ENCODE data around the gene FBXO48.

DNA sequence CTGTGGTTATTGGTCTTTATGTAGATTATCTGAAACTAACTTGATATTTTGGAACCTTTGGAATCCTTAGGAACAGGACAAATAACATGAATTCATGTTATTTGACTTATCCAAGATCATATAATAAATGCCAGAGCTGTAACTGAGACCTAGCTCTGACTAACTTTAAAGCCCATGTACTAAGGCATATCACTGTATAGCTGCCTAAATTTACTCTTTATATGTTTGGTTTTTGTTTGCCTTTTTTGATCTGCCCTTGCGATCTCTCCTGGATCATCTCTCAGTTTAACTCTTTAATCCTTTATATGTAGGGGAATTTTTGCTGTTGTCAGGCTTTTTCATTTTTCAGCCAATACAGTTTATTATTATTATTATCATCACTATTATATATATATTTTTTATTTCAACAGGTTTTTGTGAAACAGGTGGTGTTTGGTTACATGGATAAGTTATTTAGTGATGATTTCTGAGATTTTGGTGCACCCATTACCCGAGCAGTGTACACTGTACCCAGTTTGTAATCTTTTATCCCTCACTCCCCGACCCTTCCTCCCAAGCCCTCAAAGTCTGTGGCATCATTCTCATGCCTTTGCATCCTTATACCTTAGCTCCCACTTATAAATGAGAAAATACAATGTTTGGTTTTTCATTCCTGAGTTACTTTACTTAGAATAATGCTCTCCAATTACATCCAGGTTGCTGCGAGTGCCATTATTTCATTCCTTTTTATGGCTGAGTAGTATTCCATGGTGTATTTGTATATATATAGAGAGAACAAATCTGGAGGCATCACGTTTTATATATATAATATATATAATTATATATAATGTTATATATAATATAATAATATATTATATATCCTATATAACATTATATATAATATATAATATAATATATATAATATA is 49.2 kb upstream of the FBXO48 start:
- TF ChIP-seq, protein P1, sequence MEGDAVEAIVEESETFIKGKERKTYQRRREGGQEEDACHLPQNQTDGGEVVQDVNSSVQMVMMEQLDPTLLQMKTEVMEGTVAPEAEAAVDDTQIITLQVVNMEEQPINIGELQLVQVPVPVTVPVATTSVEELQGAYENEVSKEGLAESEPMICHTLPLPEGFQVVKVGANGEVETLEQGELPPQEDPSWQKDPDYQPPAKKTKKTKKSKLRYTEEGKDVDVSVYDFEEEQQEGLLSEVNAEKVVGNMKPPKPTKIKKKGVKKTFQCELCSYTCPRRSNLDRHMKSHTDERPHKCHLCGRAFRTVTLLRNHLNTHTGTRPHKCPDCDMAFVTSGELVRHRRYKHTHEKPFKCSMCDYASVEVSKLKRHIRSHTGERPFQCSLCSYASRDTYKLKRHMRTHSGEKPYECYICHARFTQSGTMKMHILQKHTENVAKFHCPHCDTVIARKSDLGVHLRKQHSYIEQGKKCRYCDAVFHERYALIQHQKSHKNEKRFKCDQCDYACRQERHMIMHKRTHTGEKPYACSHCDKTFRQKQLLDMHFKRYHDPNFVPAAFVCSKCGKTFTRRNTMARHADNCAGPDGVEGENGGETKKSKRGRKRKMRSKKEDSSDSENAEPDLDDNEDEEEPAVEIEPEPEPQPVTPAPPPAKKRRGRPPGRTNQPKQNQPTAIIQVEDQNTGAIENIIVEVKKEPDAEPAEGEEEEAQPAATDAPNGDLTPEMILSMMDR (IDR thresholded peaks at IDR 0.05), result no peak
- TF ChIP-seq POLR2A (IDR thresholded peaks at IDR 0.05), result no peak
